WTC11 (cell line): ENCODE results near the gene VPS52. TPM values are rescaled to one million over a fixed set of nuclear protein-coding genes. Genes with fewer than 3 reads are reported as not detected.

Experiments
- ATAC-seq: fragments of 200-7000 bp; cut with Tn5 transposase; 2 replicates; pipeline ENCODE4 v1.10.0; 2021; ENCODE audit warnings: mild to moderate bottlenecking, moderate library complexity
- CTCF ChIA-PET: fragments of 300-600 bp; sonication (Branson Sonifier 250); formaldehyde crosslinking; loops from one replicate; lab custom pipeline; 2021; ENCODE audit warnings: antibody characterized with exemption; lab: Charles Lee
- POLR2A ChIA-PET: fragments of 350-600 bp; sonication (Branson Sonifier 250); formaldehyde crosslinking; loops from one replicate; lab custom pipeline; 2021; ENCODE audit warnings: antibody characterized with exemption; lab: Charles Lee
- DNase-seq: peaks from one replicate; pipeline ENCODE4 v3.0.0; 2021; ENCODE audit warnings: low spot score
- H3K27ac Mint-ChIP-seq: 2 replicates; pipeline ENCODE4 v1.8.0; 2021; ENCODE audit warnings: mixed read lengths
- H3K27me3 Mint-ChIP-seq: 2 replicates; pipeline ENCODE4 v1.8.0; 2021; ENCODE audit warnings: low read depth, mild to moderate bottlenecking, moderate library complexity, mixed read lengths
- H3K36me3 Mint-ChIP-seq: 2 replicates; pipeline ENCODE4 v1.8.0; 2021; ENCODE audit warnings: mixed read lengths
- H3K4me1 Mint-ChIP-seq: 2 replicates; pipeline ENCODE4 v1.8.0; 2022; ENCODE audit warnings: mixed read lengths
- H3K4me3 Mint-ChIP-seq: 2 replicates; pipeline ENCODE4 v1.8.0; 2021; ENCODE audit warnings: mild to moderate bottlenecking, moderate library complexity, mixed read lengths
- H3K9me3 Mint-ChIP-seq: 2 replicates; pipeline ENCODE4 v1.8.0; 2021; ENCODE audit warnings: mixed read lengths
- AR ChIP-seq: fragments of 250-450 bp; sonication (Bioruptor Pico); IDR thresholded peaks from 2 replicates; pipeline ENCODE4 v1.9.0; 2021; ENCODE audit warnings: mild to moderate bottlenecking
- ATF1 ChIP-seq: sonication (generic); formaldehyde crosslinking; IDR thresholded peaks from 2 replicates; pipeline ENCODE4 v1.8.1; 2023; ENCODE audit warnings: mild to moderate bottlenecking, moderate library complexity, missing genetic modification reagents
- E2F4 ChIP-seq: sonication (generic); formaldehyde crosslinking; IDR thresholded peaks from 2 replicates; pipeline ENCODE4 v1.8.1; 2022; ENCODE audit warnings: low read depth, mild to moderate bottlenecking, moderate library complexity, missing genetic modification reagents, borderline replicate concordance
- ETV6 ChIP-seq: sonication (generic); formaldehyde crosslinking; IDR thresholded peaks from 2 replicates; pipeline ENCODE4 v1.8.1; 2022; ENCODE audit warnings: mild to moderate bottlenecking, missing genetic modification reagents
- FOXP4 ChIP-seq: sonication (generic); formaldehyde crosslinking; IDR thresholded peaks from 2 replicates; pipeline ENCODE4 v1.8.0; 2022; ENCODE audit warnings: mild to moderate bottlenecking, missing genetic modification reagents
- HMGA2 ChIP-seq: fragments of 250-450 bp; sonication (Bioruptor Pico); IDR thresholded peaks from 2 replicates; pipeline ENCODE4 v1.4.0; 2021; ENCODE audit warnings: mild to moderate bottlenecking, moderate library complexity
- IRF1 ChIP-seq: sonication (generic); formaldehyde crosslinking; IDR thresholded peaks from 2 replicates; pipeline ENCODE4 v1.8.0; 2023; ENCODE audit warnings: missing genetic modification reagents
- KAT7 ChIP-seq: sonication (generic); formaldehyde crosslinking; IDR thresholded peaks from 2 replicates; pipeline ENCODE4 v1.8.1; 2023; ENCODE audit warnings: missing genetic modification reagents, mild to moderate bottlenecking, borderline replicate concordance
- NFE2L1 ChIP-seq: sonication (generic); formaldehyde crosslinking; IDR thresholded peaks from 2 replicates; pipeline ENCODE4 v1.8.1; 2023; ENCODE audit warnings: missing genetic modification reagents
- OVOL2 ChIP-seq: fragments of 250-450 bp; sonication (Bioruptor Pico); IDR thresholded peaks from 2 replicates; pipeline ENCODE4 v1.9.0; 2021; ENCODE audit warnings: mild to moderate bottlenecking, borderline replicate concordance
- PREB ChIP-seq: sonication (generic); formaldehyde crosslinking; IDR thresholded peaks from 2 replicates; pipeline ENCODE4 v1.8.1; 2022; ENCODE audit warnings: mild to moderate bottlenecking, missing genetic modification reagents, moderate library complexity, borderline replicate concordance
- SOX15 ChIP-seq: fragments of 250-450 bp; sonication (Bioruptor Pico); IDR thresholded peaks from 2 replicates; pipeline ENCODE4 v1.9.0; 2021; ENCODE audit warnings: mild to moderate bottlenecking
- STAT6 ChIP-seq: sonication (generic); formaldehyde crosslinking; conservative IDR thresholded peaks from 2 replicates; pipeline ENCODE4 v1.8.1; 2023; ENCODE audit warnings: mild to moderate bottlenecking, low read depth, missing genetic modification reagents, moderate library complexity
- TCF7 ChIP-seq: sonication (generic); formaldehyde crosslinking; IDR thresholded peaks from 2 replicates; pipeline ENCODE4 v1.8.0; 2022; ENCODE audit warnings: mild to moderate bottlenecking, low read depth, missing genetic modification reagents, moderate library complexity
- USF2 ChIP-seq: sonication (generic); formaldehyde crosslinking; IDR thresholded peaks from 2 replicates; pipeline ENCODE4 v1.8.1; 2023; ENCODE audit warnings: mild to moderate bottlenecking, missing genetic modification reagents, moderate library complexity
- ZBTB43 ChIP-seq: sonication (generic); formaldehyde crosslinking; IDR thresholded peaks from 2 replicates; pipeline ENCODE4 v1.8.1; 2023; ENCODE audit warnings: mild to moderate bottlenecking, missing genetic modification reagents
- ZNF396 ChIP-seq: fragments of 250-450 bp; sonication (Bioruptor Pico); IDR thresholded peaks from 2 replicates; pipeline ENCODE4 v1.8.0; 2021; ENCODE audit warnings: mild to moderate bottlenecking, moderate library complexity, borderline replicate concordance
- ZNF416 ChIP-seq: fragments of 250-450 bp; sonication (Bioruptor Pico); IDR thresholded peaks from 2 replicates; pipeline ENCODE4 v1.9.0; 2021; ENCODE audit warnings: mild to moderate bottlenecking, inconsistent platforms
- total RNA-seq: library from RNA; stranded (reverse); gene quantifications from 3 replicates; pipeline ENCODE4 v1.2.3, GENCODE V29; 2021

Gene VPS52
- total RNA-seq, 1 experiment from 2014 or later: 46.8 TPM

- TF ChIP-seq FOXP4: no peak
Observed at GRCh38 chr6:33236328-33236727, 35.3 kb downstream of the VPS52 start (continued).

GRCh38 chr6:33235221-33235634 is 36.4 kb downstream of the VPS52 start:
- ATAC-seq (peak; percentile 71), DNase-seq (no peak)
- H3K27me3 Mint-ChIP-seq: peaks cover 27% of the 10 kb centered on the region

More at GRCh38 chr6:33235221-33235634, 36.4 kb downstream of the VPS52 start:
- Mint-ChIP-seq H3K9me3 (no peaks in the 10 kb centered on the region), H3K36me3 (no peaks in the 10 kb centered on the region), H3K27ac (peak overlapping the region; percentile 77), H3K4me1 (peaks cover 18% of the 10 kb centered on the region), H3K4me3 (peak overlapping the region; percentile 10)
- POLR2A ChIA-PET: interaction anchor here (0.6 to 0.7 kb wide), 2 partner anchors 23 to 155 kb away, joined by 3 read pairs; no protein-coding TSS in a partner anchor
- CTCF ChIA-PET: interaction anchor here (0.6 to 3.8 kb wide), 11 partner anchors 9 to 251 kb away, joined by 3 to 28 read pairs (median 3); no protein-coding TSS in a partner anchor
- TF ChIP-seq STAT6 (CRISPR knock-in tag) (no peak), AR (no peak), OVOL2 (CRISPR knock-in tag) (no peak), ZBTB43 (no peak), USF2 (CRISPR knock-in tag) (no peak), IRF1 (CRISPR knock-in tag) (no peak), ETV6 (CRISPR knock-in tag) (no peak), ZNF396 (CRISPR knock-in tag) (no peak), ATF1 (CRISPR knock-in tag) (no peak), SOX15 (CRISPR knock-in tag) (no peak), ZNF416 (CRISPR knock-in tag) (no peak), E2F4 (CRISPR knock-in tag) (no peak), NFE2L1 (no peak), KAT7 (no peak), PREB (CRISPR knock-in tag) (no peak), HMGA2 (CRISPR knock-in tag) (no peak), TCF7 (no peak)
